Measurements from ENCODE around the gene CLCN1.

CLCN1 gene

DNA sequence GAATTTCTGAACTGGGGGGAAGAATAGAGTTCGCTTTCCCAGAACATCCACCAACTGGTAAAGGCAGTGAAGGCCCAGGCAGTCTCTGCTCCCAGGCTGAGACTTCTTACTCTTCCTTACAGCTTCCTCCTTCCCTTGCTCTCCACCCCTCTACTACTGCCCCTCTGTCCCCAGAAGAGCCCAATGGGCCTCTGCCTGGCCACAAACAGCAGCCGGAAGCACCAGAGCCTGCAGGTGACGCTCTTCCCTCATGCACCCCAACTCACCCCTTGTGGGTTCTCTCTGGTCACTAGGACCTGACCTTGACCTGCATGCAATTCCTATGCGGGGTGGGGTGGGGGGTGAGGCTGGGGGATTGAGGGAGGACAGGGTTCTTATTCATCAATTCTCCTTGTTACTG is 30.1 kb downstream of the CLCN1 start:
- Histone ChIP-seq H4K8ac (ENCODE audit: low read length) (no peak overlapping the region), H3K27ac (ENCODE audit: low read length, poor library complexity, severe bottlenecking) (no peak overlapping the region)

GRCh38 chr7:143347950-143348349 is 32.0 kb downstream of the CLCN1 start:
- Histone ChIP-seq H2BK120ac (ENCODE audit: low read depth, low read length) (no peak overlapping the region), H2AK5ac (ENCODE audit: low read length, severe bottlenecking) (no peak overlapping the region), H2BK12ac (ENCODE audit: low read length in 2 of 2) (no peak overlapping the region), H3K14ac (ENCODE audit: low read length in 2 of 2) (no peak overlapping the region), H3K4me2 (ENCODE audit: low read length, poor library complexity, severe bottlenecking) (no peak overlapping the region), H3K27me3 (ENCODE audit: control insufficient read depth in 1 of 2, insufficient read depth in 1 of 2, low read length in 2 of 2) (peaks cover 43 to 46% of the 10 kb centered on the region in 2 experiments), H2BK15ac (ENCODE audit: low read depth, poor library complexity, severe bottlenecking) (no peak overlapping the region), H3K9me3 (ENCODE audit: control insufficient read depth, low read length) (no peaks in the 10 kb centered on the region), H4K8ac (ENCODE audit: low read length) (no peak overlapping the region), H3K4me3 (ENCODE audit: insufficient read depth in 1 of 2, low read depth in 1 of 2, low read length in 2 of 2) (no peak overlapping the region), H3K79me1 (replicated peaks; ENCODE audit: low read length, poor library complexity, severe bottlenecking) (no peaks in the 10 kb centered on the region), H3K27ac (ENCODE audit: low read length, poor library complexity, severe bottlenecking) (no peak overlapping the region), H3K9ac (ENCODE audit: low read length) (no peak overlapping the region), H3K4me1 (ENCODE audit: control insufficient read depth, insufficient read depth, low read depth, low read length) (peaks cover 7% of the 10 kb centered on the region), H3K36me3 (ENCODE audit: control insufficient read depth in 1 of 2, insufficient read depth in 2 of 2, low read depth in 1 of 2, low read length in 2 of 2) (no peaks in the 10 kb centered on the region), H2AFZ (ENCODE audit: low read depth, low read length) (no peak overlapping the region), H4K91ac (ENCODE audit: low read length) (no peak overlapping the region), H3K18ac (ENCODE audit: low read depth in 1 of 2, low read length in 2 of 2) (no peak overlapping the region), H2BK5ac (ENCODE audit: low read depth, low read length, poor library complexity, severe bottlenecking) (no peak overlapping the region), H3K4ac (ENCODE audit: low read depth in 1 of 2, low read length in 2 of 2) (no peak overlapping the region), H3K23ac (ENCODE audit: low read length in 2 of 2) (no peak overlapping the region)
- WGBS: 89% methylated on average over 4 of the region's 5 CpGs
- DNase-seq: no peak

More for the DNA sequence above, 30.1 kb downstream of the CLCN1 start:
- Histone ChIP-seq H3K14ac (ENCODE audit: low read length in 2 of 2) (no peak overlapping the region), H3K4me2 (ENCODE audit: low read length, poor library complexity, severe bottlenecking) (no peak overlapping the region), H3K27me3 (ENCODE audit: control insufficient read depth in 1 of 2, insufficient read depth in 1 of 2, low read length in 2 of 2) (peaks cover 43 to 45% of the 10 kb centered on the region in 2 experiments), H3K23ac (ENCODE audit: low read length in 2 of 2) (no peak overlapping the region), H2BK15ac (ENCODE audit: low read depth, poor library complexity, severe bottlenecking) (no peak overlapping the region), H3K79me1 (replicated peaks; ENCODE audit: low read length, poor library complexity, severe bottlenecking) (no peaks in the 10 kb centered on the region), H3K4ac (ENCODE audit: low read depth in 1 of 2, low read length in 2 of 2) (no peak overlapping the region), H3K18ac (ENCODE audit: low read depth in 1 of 2, low read length in 2 of 2) (no peak overlapping the region), H2BK120ac (ENCODE audit: low read depth, low read length) (no peak overlapping the region), H2AK5ac (ENCODE audit: low read length, severe bottlenecking) (no peak overlapping the region), H4K91ac (ENCODE audit: low read length) (no peak overlapping the region), H3K9ac (ENCODE audit: low read length) (no peak overlapping the region), H2BK12ac (ENCODE audit: low read length in 2 of 2) (no peak overlapping the region), H2BK5ac (ENCODE audit: low read depth, low read length, poor library complexity, severe bottlenecking) (no peak overlapping the region), H3K4me3 (ENCODE audit: insufficient read depth in 1 of 2, low read depth in 1 of 2, low read length in 2 of 2) (no peak overlapping the region), H3K4me1 (ENCODE audit: control insufficient read depth, insufficient read depth, low read depth, low read length) (peaks cover 5% of the 10 kb centered on the region), H2AFZ (ENCODE audit: low read depth, low read length) (no peak overlapping the region), H3K36me3 (ENCODE audit: control insufficient read depth in 1 of 2, insufficient read depth in 2 of 2, low read depth in 1 of 2, low read length in 2 of 2) (no peaks in the 10 kb centered on the region), H3K9me3 (ENCODE audit: control insufficient read depth, low read length) (no peaks in the 10 kb centered on the region)
- DNase-seq: no peak
- WGBS: 91% methylated on average over 4 of the region's 4 CpGs

DNA sequence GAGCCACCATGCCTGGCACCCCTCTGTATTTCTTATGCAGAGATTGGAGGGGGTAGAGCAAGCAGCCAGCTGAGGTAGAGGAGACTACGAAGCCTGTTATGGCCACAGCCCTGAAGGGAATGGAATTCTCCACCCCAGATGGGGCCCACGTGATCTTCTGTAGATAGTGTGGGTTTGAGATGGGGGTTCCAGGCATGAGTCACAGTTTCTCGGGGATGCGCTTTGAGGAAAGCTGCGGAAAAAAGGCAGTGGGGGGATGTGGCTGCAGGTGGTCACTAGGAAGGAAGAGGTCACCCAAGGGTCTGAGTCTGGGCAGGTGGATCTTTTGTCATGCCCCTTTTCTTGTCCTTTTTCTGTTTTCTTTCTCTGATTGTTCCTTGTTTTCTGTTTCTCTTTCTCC is 35.1 kb downstream of the CLCN1 start:
- no peak overlapping the region for H2BK120ac ChIP-seq (ENCODE audit: low read depth, low read length)
- H3K79me1 ChIP-seq (replicated peaks; ENCODE audit: low read length, poor library complexity, severe bottlenecking): no peaks in the 10 kb centered on the region
- no peak overlapping the region for H3K27ac ChIP-seq (ENCODE audit: low read length, poor library complexity, severe bottlenecking)
- no peak overlapping the region for H2AK5ac ChIP-seq (ENCODE audit: low read length, severe bottlenecking)
- H2BK5ac ChIP-seq (ENCODE audit: low read depth, low read length, poor library complexity, severe bottlenecking): no peak overlapping the region
- H3K23ac ChIP-seq (ENCODE audit: low read length in 2 of 2): no peak overlapping the region
- H2AFZ ChIP-seq (ENCODE audit: low read depth, low read length): no peak overlapping the region
- no peak overlapping the region for H3K4ac ChIP-seq (ENCODE audit: low read depth in 1 of 2, low read length in 2 of 2)
- no peak overlapping the region for H3K9ac ChIP-seq (ENCODE audit: low read length)
- no peaks in the 10 kb centered on the region for H3K9me3 ChIP-seq (ENCODE audit: control insufficient read depth, low read length)
- no peak overlapping the region for H3K14ac ChIP-seq (ENCODE audit: low read length in 2 of 2)
- peaks cover 31 to 61% of the 10 kb centered on the region in 2 experiments for H3K27me3 ChIP-seq (ENCODE audit: control insufficient read depth in 1 of 2, insufficient read depth in 1 of 2, low read length in 2 of 2)
- H2BK12ac ChIP-seq (ENCODE audit: low read length in 2 of 2): no peak overlapping the region
- peaks cover 0 to 6% of the 10 kb centered on the region in 2 experiments for H3K36me3 ChIP-seq (ENCODE audit: control insufficient read depth in 1 of 2, insufficient read depth in 2 of 2, low read depth in 1 of 2, low read length in 2 of 2)
- no peak overlapping the region for H2BK15ac ChIP-seq (ENCODE audit: low read depth, poor library complexity, severe bottlenecking)
- H3K4me1 ChIP-seq (ENCODE audit: control insufficient read depth, insufficient read depth, low read depth, low read length): peaks cover 1% of the 10 kb centered on the region
- no peak overlapping the region for H4K8ac ChIP-seq (ENCODE audit: low read length)
- no peak overlapping the region for H3K18ac ChIP-seq (ENCODE audit: low read depth in 1 of 2, low read length in 2 of 2)
- no peak overlapping the region for H3K4me3 ChIP-seq (ENCODE audit: insufficient read depth in 1 of 2, low read depth in 1 of 2, low read length in 2 of 2)
- 64% methylated on average over 5 of the region's 5 CpGs for WGBS
- no peak overlapping the region for H4K91ac ChIP-seq (ENCODE audit: low read length)
- H3K4me2 ChIP-seq (ENCODE audit: low read length, poor library complexity, severe bottlenecking): no peak overlapping the region
- no peak for DNase-seq

- H3K79me1 ChIP-seq (replicated peaks; ENCODE audit: low read length, poor library complexity, severe bottlenecking): no peaks in the 10 kb centered on the region
- no peak overlapping the region for H3K4me3 ChIP-seq (ENCODE audit: insufficient read depth in 1 of 2, low read depth in 1 of 2, low read length in 2 of 2)
- no peak overlapping the region for H2BK5ac ChIP-seq (ENCODE audit: low read depth, low read length, poor library complexity, severe bottlenecking)
- no peak for DNase-seq
- peaks cover 1% of the 10 kb centered on the region for H3K4me1 ChIP-seq (ENCODE audit: control insufficient read depth, insufficient read depth, low read depth, low read length)
- H3K23ac ChIP-seq (ENCODE audit: low read length in 2 of 2): no peak overlapping the region
- H3K14ac ChIP-seq (ENCODE audit: low read length in 2 of 2): no peak overlapping the region
- H2AK5ac ChIP-seq (ENCODE audit: low read length, severe bottlenecking): no peak overlapping the region
- H4K8ac ChIP-seq (ENCODE audit: low read length): no peak overlapping the region
- no peak overlapping the region for H3K27ac ChIP-seq (ENCODE audit: low read length, poor library complexity, severe bottlenecking)
- H2BK15ac ChIP-seq (ENCODE audit: low read depth, poor library complexity, severe bottlenecking): no peak overlapping the region
- no peak overlapping the region for H3K18ac ChIP-seq (ENCODE audit: low read depth in 1 of 2, low read length in 2 of 2)
- H2AFZ ChIP-seq (ENCODE audit: low read depth, low read length): no peak overlapping the region
- H3K4me2 ChIP-seq (ENCODE audit: low read length, poor library complexity, severe bottlenecking): no peak overlapping the region
- no peak overlapping the region for H3K9ac ChIP-seq (ENCODE audit: low read length)
- no peaks in the 10 kb centered on the region for H3K9me3 ChIP-seq (ENCODE audit: control insufficient read depth, low read length)
- no peak overlapping the region for H2BK120ac ChIP-seq (ENCODE audit: low read depth, low read length)
- H3K4ac ChIP-seq (ENCODE audit: low read depth in 1 of 2, low read length in 2 of 2): no peak overlapping the region
- H3K27me3 ChIP-seq (ENCODE audit: control insufficient read depth in 1 of 2, insufficient read depth in 1 of 2, low read length in 2 of 2): peaks cover 27 to 56% of the 10 kb centered on the region in 2 experiments
- no peak overlapping the region for H2BK12ac ChIP-seq (ENCODE audit: low read length in 2 of 2)
- peaks cover 0 to 11% of the 10 kb centered on the region in 2 experiments for H3K36me3 ChIP-seq (ENCODE audit: control insufficient read depth in 1 of 2, insufficient read depth in 2 of 2, low read depth in 1 of 2, low read length in 2 of 2)
- 92% methylated on average over 7 of the region's 9 CpGs for WGBS
- no peak overlapping the region for H4K91ac ChIP-seq (ENCODE audit: low read length)
These were observed 35.7 kb downstream of the CLCN1 start for GRCh38 chr7:143351574-143351973.

Data from mesenchymal stem cell (in vitro differentiated cells and primary cell).